VCaP (cell line): ENCODE measurements around the gene DRD1.

ENCODE experiments used
- H3K27ac ChIP-seq: fragments of 450-650 bp; 2 replicates; pipeline ENCODE4 v1.5.1; 2017
- CTCF ChIP-seq: fragments of 450-650 bp; conservative IDR thresholded peaks from 2 replicates; pipeline ENCODE4 v1.5.1; 2017; ENCODE audit warnings: mild to moderate bottlenecking, moderate library complexity

The DRD1 gene

DNA sequence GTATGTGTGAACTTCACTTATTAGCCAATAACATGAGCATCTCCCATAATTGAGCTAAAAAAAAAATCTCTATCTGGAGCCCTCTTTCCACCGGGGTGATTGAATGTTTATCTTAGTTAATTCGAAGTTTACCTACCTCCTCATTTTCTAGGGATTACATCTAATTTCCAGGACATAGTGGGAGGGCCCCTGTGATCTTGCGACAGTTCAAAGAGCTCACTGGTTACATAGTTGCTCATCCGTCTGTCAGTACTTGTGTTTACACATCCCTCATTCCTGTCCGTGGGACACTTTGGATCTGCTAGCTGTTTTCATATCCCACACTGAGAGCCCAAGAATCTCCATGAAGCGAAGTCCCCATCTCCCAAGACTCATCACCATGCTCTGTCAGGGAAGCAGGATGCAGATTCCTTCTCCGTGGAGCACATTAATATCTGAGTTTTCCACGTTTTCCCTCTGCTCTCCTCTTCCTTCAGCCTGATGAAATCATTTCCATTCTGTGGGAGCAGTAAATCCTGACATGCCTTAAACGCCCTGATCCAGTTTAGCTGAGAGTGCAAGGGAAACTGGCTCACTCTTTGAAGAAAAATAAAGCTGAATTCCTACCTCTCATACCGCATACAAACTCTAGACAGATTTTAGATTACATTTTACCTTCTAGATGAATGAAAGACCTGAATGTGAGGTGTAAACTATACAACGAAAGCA lies 24.2 kb upstream of the DRD1 start:
- H3K27ac ChIP-seq = no peak overlapping the region
- no peak for TF ChIP-seq CTCF

DNA sequence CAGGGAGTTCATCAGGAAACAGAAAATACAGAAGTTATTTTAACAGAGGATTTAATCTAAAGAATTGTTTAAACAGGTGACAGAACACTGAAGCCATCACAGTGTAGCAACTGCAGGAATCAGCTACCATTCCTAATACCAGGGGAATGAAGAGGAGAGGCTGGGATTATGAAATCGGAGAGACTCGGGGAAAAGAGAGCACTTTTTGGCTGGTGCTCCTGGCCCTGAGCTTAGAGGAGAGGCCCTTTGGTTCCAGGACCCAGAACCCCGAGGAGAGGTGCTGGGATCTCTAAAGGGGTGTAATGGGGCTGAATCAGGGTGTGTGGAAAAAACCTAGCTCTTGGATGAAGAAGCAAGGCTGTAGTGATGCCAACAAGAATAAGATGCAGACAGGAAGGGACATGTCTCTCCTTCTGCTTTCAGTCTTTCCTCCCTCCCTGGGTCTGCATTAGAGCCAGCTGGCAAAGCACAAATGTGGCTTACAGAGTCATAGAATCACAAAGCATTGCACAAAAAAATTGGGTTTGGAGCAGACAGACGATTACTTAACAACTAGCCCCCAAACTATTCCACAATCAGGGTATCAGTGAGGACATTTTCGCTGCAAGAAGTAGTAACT lies 22.8 kb upstream of the DRD1 start:
- H3K27ac ChIP-seq = no peak overlapping the region
- no peak for TF ChIP-seq CTCF

- H3K27ac ChIP-seq = no peak overlapping the region
- no peak for TF ChIP-seq CTCF
Observed at GRCh38 chr5:175465282-175465681, 21.3 kb upstream of the DRD1 start.

GRCh38 chr5:175464942-175465233 lies 20.9 kb upstream of the DRD1 start:
- peak; percentile 23; the same call in 1 of the 2 replicates for TF ChIP-seq CTCF
- no peak overlapping the region for H3K27ac ChIP-seq

DNA sequence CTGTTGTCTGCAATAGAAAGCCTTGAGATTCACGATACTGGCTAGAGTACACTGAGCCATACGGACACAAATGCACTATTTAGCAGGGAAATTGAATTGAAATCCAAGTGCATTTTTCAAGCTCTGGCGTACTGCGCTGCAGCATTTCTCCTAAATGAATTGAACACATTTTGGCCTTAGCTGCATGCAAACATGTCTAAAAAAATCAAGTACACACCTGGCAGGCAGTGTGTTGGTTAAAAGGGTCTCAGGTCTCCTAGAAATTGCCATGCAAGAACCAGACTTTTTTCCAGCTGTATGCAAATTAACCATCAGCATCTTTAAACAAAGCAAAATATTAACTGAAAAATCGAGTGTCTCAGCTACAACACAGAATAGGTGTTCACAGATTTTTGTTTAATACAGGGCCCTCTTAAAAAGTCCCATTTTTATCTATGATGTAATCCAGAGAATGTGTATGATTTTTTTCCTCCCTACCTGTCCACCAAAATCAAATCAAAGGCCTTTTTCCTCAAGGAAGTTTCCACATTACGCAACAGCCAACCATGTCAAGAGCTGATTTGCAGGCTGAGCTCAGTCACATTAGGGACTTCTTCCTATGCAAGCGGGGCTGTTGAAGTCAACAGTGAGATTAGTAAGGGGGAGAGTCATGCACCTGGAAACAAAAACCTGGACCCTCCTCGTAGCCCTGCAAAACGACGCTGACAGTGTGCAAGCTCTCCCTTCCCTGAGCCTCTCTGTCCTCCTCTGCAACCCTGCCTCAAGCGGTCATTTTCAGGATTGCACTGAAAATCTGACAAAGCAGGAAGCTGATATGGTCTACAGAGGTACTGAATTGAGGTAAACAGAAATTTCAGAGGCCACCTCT lies 20.3 kb upstream of the DRD1 start:
- H3K27ac ChIP-seq = no peak overlapping the region
- peak; percentile 75 for TF ChIP-seq CTCF

DNA sequence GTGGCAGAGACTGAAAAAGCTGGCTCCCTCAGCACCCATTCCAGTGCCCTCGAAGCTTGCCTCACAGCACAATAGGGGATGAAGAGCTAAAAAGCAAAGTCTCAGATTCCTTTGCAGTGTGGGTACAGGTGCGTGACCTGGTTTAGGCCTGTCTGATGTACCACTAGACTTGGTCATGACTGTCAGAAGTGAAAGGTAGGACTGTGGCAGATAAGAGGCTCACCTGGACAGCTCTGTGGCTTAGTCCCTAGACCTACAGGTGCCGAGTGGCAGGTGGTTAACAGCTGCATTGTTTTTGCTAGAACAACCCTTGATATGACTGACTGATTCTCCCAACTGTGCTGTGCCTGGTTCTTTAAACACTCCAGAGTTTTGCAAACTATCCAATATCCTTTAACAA lies 19.7 kb upstream of the DRD1 start:
- TF ChIP-seq CTCF = no peak
- no peak overlapping the region for H3K27ac ChIP-seq

- no peak for TF ChIP-seq CTCF
- no peak overlapping the region for H3K27ac ChIP-seq
Observed at GRCh38 chr5:175461370-175461769, 17.4 kb upstream of the DRD1 start.
